GM21423 (cell line): ENCODE data around the gene ATG9A.

Experiments
- ATAC-seq: cut with Tn5 transposase; IDR thresholded peaks from one replicate; pipeline ENCODE4 v1.9.1; 2021; ENCODE audit warnings: mild to moderate bottlenecking, moderate library complexity; ENCODE audit not compliant: unreplicated experiment

Gene ATG9A

GRCh38 chr2:219178377-219179175 is 50.9 kb downstream of the ATG9A start:
- ATAC-seq: peak; percentile 5

- ATAC-seq: peak; percentile 44
These were observed 51.7 kb downstream of the ATG9A start, which contains the start of gene RETREG2 for GRCh38 chr2:219177552-219178376. Gene RETREG2 (plus strand): TSS chr2:219178275. CDS start chr2:219178353, 78 bp downstream.

GRCh38 chr2:219176818-219177551 is 52.5 kb downstream of the ATG9A start, which contains the start of gene CNPPD1:
Gene CNPPD1 (minus strand): TSS chr2:219176925. CDS start chr2:219176828, 97 bp downstream.
- peak; percentile 58 for ATAC-seq

- ATAC-seq: peak; percentile 30
These were observed 53.3 kb downstream of the ATG9A start for GRCh38 chr2:219175928-219176817.

- ATAC-seq: no peak
These were observed 54.0 kb downstream of the ATG9A start for GRCh38 chr2:219175486-219175885.

- ATAC-seq: no peak
These were observed 54.6 kb downstream of the ATG9A start for GRCh38 chr2:219174801-219175200.

GRCh38 chr2:219174146-219174545 is 55.3 kb downstream of the ATG9A start:
- ATAC-seq: no peak

- no peak for ATAC-seq
These were observed 56.3 kb downstream of the ATG9A start for GRCh38 chr2:219173176-219173575.

GRCh38 chr2:219172231-219173154 is 56.9 kb downstream of the ATG9A start:
- ATAC-seq: no peak

- ATAC-seq: no peak
These were observed 58.2 kb downstream of the ATG9A start for GRCh38 chr2:219171231-219171651.

- no peak for ATAC-seq
These were observed 59.3 kb downstream of the ATG9A start, which contains the start of gene SLC23A3 for GRCh38 chr2:219169930-219170654. Gene SLC23A3 (minus strand): TSS chr2:219170029. CDS start chr2:219169984, 45 bp downstream.
